GM18873 (cell line): ENCODE data around the gene PAX8.
"Not testable (repeated sequence)": the region's sequence is repeated elsewhere in the genome, so short reads cannot be mapped to it uniquely, and the experiment has no call there.

ENCODE experiments used
- ATAC-seq: cut with Tn5 transposase; IDR thresholded peaks from one replicate; pipeline ENCODE4 v1.9.1; 2021; ENCODE audit warnings: mild to moderate bottlenecking, moderate library complexity, moderate number of reproducible peaks; ENCODE audit not compliant: unreplicated experiment, low FRiP score

Gene PAX8

GRCh38 chr2:113238871-113239839 lies 39.6 kb downstream of the PAX8 start:
- no peak for ATAC-seq

- no peak for ATAC-seq
Measured at GRCh38 chr2:113237604-113238160, 41.0 kb downstream of the PAX8 start.

DNA sequence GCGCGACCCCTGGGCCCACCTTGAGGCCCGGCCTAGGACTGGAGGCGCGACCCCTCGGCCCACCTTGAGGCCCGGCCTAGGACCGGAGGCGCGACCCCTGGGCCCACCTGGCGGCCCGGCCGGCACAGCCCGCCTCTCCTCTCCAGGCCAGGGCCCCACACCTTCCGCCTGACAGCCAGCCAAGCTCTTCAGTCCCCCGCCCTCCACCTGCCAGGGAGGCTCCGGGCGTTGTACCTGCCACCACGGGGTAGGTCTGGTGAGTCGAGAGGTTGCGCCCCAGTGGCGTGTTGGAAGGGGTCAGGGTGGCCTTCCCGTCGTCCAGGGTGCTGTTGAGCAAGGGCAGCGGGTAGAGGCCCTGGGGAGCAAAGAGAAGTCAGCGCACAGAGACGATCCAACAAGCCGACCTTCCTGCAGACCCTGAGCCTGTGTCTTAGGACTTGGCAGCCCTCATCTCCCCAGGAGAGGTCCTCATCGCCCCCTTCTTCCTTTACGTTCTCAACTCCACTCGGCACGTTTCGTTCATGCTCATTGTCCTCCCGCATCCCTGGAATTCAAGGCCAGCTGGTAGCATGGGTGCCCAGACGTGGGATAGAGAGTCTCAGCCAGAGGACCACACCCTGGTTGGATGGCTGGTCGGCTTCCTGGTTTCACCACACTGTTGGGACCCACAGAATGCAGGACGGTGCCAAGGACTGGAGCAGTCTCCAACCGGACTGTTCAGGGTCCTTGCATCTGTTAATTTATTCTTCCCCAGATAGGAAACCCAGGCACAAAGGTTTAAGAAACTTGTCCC lies 42.2 kb downstream of the PAX8 start:
- no peak for ATAC-seq

DNA sequence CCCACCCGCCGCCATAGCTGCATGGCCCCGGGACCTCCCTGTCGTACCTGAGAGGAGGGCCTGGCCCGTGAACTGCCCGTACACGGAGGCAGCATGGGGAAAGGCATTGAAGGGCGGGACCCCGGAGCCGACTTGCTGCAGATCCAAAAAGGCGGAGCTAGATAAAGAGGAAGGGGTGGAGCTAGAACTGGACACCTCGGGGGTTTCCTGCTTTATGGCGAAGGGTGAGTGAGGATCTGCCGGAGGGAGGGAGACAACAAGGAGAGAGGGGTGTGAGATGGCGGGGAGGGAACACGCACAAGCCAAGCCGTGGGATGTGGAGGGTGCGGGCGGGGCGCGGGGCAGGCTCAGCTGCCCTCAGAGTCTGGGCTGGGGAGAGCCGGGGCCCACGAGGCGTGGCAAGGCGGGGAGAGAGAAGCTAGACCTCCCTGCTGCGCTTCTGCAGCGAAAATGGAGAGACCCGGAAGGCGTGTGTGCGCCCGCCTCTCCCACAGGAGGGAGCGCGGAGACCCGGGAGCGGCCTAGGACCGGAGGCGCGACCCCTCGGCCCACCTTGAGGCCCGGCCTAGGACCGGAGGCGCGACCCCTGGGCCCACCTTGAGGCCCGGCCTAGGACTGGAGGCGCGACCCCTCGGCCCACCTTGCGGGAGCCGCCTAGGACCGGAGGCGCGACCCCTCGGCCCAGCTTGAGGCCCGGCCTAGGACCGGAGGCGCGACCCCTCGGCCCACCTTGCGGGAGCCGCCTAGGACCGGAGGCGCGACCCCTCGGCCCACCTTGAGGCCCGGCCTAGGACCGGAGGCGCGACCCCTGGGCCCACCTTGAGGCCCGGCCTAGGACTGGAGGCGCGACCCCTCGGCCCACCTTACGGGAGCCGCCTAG lies 43.1 kb downstream of the PAX8 start:
- not testable (repeated sequence) for ATAC-seq

DNA sequence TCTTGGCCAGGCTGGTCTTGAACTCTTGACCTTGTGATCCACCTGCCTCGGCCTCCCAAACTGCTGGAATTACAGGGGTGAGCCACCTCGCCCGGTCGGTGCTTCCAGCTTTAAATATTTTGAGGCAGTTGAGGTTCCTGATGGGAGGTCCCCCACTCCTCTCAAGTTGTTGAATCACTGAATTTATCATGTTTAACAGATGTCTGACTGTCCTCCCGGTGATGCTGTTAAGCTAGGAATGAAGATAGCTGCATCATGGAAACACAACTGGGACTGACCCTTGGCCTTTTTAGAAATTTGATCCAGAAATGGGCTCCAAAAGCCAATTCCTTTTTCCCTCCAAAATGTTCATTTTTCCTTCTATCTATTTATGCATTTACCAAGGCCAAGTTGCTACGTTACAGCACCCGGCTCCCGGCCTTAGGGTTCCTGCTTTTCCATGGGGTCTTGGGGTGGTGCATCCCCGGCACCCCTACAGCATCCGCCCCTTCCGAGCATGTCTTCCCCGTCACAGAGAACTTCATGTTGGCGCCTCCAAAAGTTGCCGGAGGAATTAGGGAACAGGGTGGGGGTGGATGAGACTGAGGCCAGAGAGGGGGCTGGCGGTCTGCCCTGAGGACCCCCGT lies 43.9 kb downstream of the PAX8 start:
- no peak for ATAC-seq

- no peak for ATAC-seq
Measured at GRCh38 chr2:113233593-113234550, 44.8 kb downstream of the PAX8 start.

DNA sequence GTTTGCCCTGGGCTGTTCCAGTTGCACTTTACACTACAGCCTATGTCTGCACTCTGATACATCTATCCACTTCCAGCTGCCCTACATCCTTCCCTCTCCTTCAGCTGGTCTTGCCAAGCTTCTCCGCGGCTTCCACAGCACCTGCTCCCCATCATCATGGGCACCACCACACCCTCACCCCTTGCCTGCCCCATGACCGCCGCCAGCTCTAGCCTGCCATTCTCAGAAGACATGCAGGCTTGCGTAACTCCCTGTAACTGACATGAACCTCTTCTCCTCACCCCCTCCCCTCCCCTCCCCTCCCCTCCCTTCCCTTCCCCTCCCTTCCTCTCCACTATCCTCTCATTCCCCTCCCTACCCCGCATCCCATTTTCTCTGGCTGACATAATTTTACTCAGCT lies 46.0 kb downstream of the PAX8 start:
- ATAC-seq, result no peak

GRCh38 chr2:113232123-113232522 lies 46.6 kb downstream of the PAX8 start:
- no peak for ATAC-seq

DNA sequence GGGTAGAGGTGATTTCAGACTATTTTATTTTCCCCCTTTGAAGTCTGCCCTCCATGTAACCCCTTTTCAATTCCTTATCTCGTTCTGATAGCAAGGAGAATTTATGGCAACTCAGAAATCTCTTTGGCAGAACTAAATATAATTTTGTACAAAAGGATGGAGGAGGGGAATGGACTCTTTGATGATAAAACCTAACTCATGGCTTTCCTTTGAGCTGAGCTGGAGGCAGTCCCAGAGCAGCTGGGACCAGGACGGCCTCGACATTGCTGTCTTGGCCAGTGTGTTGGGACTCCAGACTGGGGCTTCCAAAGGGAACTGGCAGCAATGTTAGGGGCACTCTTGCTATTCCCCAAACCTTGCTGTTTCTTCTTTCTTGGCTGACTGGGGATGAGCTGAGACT lies 47.7 kb downstream of the PAX8 start:
- no peak for ATAC-seq

- no peak for ATAC-seq
Measured at GRCh38 chr2:113230531-113230930, 48.2 kb downstream of the PAX8 start.

DNA sequence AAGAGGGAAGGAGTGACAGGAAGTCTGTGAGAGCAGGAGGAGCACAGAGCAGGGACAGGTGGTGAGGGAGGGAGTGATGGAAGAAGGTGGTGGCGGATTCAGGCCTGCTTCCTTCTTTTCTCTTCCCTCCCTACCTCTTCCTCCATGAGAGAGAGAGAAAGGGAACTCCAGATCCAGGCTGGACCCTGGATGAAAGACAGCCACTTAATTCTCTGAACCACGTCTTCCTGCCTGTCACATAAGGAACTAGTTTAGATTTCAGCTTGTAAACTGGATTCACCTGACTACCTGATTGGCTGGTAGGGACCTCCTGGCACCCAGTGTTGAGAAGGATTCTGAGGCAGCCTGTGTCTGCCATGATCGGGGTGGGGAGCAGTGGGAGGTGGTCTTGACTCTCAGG lies 48.9 kb downstream of the PAX8 start:
- no peak for ATAC-seq

- ATAC-seq, result no peak
Measured at GRCh38 chr2:113228991-113229716, 49.6 kb downstream of the PAX8 start.

DNA sequence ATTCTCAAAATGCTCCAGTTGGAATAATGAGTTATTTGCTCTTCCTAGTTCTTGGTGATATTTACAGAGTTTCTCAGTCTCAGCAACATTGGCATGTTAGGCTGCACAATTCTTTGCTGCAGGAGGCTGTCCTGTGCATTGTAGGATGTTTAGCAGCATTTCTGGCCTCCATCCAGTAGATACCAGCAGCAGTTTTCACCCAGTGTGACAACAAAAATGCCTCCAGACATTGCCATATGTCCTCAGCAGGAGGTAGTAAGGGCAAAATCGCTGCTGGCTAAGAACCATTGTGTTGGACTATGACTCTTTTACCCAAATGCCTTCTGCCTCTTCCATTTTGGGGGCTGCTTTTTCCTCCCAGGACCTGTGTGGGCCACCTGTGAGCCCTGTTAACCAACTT lies 50.4 kb downstream of the PAX8 start:
- no peak for ATAC-seq

DNA sequence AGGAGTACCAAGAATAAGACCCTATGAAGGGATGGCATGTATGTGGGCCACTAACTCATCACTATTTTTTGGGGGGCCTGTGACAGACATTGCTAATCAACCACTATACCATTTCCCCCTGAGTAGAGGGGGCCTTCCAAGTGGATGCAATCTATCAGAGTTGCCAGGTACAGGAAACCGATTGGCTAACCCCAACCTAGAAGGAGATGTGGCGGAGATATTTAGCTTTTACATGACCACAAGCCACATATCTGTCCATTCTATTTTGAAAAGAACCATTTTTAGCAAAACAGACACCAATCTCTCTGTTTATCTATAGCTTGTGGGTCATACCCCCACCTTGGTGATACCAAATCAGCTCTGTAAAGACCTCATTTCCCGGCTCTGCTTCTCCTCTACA lies 51.0 kb downstream of the PAX8 start:
- ATAC-seq, result no peak

- ATAC-seq, result no peak
Measured at GRCh38 chr2:113227290-113227689, 51.4 kb downstream of the PAX8 start.

DNA sequence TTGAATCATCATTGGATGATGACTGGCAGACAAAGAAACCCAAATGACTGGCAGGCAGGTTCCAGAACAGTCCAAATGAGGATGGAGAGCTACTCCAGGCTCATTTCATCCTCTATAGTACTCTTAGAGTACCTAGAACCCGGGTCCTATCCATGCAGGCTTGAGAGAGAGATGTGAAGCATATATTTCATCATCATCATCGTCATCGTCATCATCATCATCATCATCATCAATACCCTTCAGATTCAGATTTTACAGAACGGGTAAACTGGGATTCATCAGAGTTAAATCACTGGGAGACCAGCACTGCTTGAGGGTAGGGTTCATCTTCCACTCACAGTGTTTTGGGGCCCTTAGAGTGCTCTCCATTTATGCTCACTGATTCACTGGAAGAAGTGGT lies 52.3 kb downstream of the PAX8 start:
- no peak for ATAC-seq

DNA sequence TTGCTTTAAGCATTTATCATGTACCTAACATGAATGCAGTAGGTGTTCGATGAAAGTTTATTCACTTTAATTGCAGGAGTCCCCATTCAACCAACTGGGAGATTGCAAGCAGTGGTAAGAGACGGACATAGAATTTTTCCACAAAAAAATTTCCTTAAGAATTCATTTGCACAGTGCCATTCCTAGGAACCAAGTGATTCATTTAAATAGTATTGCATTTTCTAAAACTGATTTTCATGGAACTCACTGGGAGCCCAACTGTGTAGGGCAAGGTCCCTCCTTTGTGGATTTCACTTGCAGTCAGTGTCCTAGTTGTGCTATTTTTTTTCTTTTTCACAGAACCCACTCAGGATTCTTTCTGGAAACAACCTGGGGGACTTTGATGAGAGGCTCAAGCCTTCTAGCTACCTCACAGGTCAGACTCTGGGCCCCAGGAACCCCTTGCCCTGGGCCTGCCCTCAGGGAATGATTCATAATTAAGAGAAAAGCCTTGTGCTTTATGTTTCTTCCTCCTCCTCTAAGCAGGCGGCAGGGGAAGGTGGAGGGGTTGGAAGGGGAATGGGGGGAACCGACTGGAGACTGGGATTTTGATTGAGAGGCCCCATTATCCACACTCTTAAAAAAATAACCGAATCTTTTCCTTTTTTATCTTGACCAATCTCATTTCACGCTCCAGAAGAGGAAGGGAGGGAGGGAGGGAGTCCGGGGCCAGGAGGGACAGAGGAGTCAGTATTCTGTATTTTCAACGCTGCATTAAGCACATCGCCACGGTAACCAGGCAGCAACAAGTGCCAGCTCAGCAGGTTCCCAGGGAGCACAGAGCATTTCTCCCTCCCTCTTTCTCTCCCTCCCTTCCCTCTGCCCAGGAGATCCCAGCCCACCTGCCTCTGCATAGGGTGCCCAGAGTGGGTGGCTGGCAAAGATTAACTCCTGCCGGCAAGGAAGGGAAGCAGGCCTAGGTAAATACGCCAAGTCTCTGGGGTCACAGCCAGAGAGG lies 53.2 kb downstream of the PAX8 start:
- no peak for ATAC-seq
